Activated CD4-positive, alpha-beta T cell treated with anti-CD3 and anti-CD28 coated beads, Interleukin-2, Interleukin-4, amounts not matched to agents 100 ng/mL and 50 ng/mL, durations not matched to agents 16 hours and 8 hours (primary cell): ENCODE measurements around the gene COX8C.
"Not testable (repeated sequence)": the region's sequence is repeated elsewhere in the genome, so short reads cannot be mapped to it uniquely, and the experiment has no call there.

ENCODE experiments used
- DNase-seq: peaks from one replicate; pipeline ENCODE4 v3.0.0-alpha.2; 2020; ENCODE audit warnings: low spot score

Gene COX8C

DNA sequence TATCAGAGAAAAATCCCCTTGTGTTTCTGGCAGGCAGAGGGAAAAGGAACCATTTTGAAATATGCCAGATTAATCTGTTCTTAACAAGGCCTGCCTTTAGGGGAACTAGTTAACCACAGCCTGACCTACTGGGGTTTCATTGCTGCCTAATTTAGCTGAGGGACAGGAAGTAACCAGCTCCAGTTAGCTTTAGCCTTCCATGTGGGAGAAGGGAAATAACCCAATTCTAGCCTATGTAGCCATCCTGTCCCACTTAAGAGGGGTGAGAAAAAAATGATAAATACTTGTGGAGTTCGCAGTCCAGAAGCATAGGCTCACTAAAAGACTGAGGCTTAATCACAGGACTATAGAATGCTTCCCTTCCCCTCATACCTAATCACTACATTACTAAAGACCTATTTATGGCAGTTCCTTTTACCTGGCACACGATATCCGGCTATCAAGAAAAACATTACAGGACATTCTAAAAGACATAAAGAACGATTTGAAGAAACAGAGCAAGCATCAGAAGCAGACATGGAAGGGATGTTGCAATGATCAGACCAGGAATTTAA, 22.8 kb downstream of the COX8C start:
- DNase-seq, result no peak

DNA sequence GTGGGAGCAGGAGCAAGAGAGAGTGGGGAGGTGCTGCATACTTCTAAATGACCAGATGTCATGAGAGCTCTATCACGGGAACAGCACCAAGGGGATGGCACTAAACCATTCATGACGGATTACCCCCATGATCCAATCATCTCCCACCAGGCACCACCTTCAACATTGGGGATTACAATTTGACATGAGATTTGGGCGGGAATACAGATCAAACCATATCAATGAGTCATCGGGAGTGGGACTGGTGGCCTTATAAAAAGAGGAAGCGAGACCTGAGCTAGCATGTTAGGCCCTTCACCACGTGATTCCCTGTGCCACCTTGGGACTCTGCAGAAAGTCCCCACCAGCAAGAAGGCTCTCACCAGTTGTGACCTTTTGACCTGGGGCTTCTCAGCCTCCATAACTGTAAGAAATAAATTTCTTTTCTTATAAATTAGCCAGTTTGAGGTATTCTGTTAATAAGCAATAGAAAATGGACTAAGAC, 28.7 kb downstream of the COX8C start:
- no peak for DNase-seq

DNA sequence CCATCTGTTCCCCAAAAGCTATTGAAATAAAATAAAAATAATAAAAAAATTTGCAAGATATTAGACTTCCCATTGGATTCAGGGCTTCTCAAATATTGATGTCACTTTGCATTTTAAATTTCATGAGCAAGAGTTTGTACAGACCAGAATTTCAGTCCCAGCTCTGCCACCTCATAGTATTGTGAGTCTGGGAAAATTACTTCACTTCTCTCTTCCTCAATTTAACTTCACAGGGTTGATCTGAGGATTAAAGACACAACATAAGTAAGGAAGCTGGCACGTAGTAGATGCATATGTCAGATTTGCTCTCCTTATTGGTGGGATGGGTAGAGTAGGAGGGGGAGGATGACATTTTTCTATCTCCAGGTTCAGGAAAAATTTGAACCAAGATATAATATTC, 32.8 kb downstream of the COX8C start:
- no peak for DNase-seq

DNA sequence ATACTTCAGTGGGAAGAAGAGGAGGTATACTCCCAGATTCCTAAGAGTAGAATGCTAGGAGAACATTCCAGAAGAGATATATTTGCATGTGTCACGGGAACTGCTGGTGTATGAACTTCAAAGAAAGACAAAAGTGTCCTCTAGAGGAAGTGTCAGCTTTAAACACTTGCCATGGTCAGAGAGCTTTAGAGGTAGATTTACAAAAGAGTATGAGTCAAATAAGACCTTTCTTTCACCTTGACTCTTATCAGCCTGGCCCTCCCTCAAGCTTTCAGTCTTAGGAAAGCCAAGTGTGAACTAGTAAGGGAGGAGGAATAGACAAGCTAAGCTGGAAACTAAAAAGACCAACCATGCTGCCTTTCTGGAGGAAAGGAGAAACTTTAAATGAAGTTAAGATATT, 34.7 kb downstream of the COX8C start:
- DNase-seq, result no peak

DNA sequence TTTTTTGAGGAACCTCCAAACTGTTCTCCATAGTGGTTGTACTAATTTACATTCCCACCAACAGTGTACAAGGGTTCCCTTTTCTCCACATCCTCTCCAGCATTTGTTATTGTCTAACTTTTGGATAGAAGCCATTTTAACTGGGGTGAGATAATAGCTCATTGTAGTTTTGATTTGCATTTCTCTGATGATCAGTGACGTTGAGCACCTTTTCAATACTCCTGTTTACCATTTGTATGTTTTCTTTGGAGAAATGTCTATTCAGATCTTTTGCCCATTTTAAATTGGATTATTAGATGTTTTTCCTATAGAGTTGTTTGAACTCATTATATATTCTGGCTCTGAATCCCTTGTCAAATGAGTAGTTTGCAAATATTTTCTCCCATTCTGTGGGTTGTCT, 37.3 kb downstream of the COX8C start:
- DNase-seq, result not testable (repeated sequence)

DNA sequence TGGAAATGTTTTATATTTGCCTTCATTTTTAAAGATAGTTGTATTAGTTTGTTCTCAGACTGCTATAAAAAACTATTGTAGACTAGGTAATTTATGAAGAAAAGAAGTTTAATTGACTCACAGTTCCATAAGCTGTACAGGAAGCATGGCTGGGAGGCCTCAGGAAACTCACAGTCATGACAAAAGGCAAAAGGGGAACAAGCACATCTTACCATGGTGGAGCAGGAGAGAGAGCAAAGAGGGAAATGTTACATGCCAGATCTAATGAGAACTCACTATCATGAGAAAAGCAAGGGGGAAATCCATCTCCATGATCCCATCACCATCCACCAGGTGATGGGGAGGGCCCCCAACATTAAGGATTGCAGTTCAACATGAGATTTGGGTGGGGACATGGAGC, 48.2 kb downstream of the COX8C start:
- DNase-seq, result no peak

GRCh38 chr14:93396456-93396855, 49.5 kb downstream of the COX8C start:
- DNase-seq, result no peak
